ENCODE data around the gene IGSF9B.

Gene IGSF9B

GRCh38 chr11:133943950-133944698, 12.6 kb downstream of the IGSF9B start:
- TF ChIP-seq CTCF (IDR thresholded peaks at IDR 0.05): no peak

DNA sequence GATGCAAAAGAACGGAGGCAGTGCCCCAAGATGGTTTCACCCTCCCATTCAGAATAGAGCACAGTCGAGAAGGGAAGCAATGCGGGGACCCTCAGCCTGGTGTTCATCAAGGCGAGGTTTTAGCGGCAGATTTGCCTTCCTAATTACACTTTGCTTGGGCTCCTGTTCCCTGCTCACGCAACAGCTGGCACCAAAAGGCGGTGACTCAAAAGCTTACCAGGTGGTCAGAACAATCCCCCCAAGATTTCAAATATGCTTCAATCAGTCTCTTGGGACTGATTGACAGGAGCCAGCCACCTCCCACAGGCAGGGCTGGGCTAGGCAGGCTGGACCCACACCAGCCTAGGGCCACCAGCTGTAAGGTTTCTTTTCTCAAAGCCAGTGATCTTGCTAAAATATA, 14.2 kb downstream of the IGSF9B start:
- TF ChIP-seq CTCF (IDR thresholded peaks at IDR 0.05): no peak

DNA sequence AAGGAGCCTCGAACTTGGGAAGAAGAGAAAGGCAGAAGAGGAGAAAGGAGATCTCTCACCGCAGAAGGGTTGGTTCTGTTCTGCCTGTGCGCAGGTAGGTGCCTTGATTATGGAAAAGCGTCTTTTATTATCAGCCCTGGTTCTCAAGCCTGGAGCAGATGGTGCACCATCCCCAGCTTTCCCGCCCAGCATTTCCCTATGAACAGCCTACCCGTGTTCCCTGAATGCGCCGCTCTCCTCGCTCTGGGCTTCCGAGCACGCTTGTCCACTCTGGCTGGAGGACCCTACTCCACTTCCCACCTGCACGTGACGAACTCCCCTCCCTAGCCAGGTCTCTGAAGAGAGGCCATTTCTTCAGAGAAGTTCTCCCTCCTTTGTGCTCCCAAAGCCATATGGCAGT, 15.2 kb downstream of the IGSF9B start:
- TF ChIP-seq CTCF (IDR thresholded peaks at IDR 0.05): no peak

DNA sequence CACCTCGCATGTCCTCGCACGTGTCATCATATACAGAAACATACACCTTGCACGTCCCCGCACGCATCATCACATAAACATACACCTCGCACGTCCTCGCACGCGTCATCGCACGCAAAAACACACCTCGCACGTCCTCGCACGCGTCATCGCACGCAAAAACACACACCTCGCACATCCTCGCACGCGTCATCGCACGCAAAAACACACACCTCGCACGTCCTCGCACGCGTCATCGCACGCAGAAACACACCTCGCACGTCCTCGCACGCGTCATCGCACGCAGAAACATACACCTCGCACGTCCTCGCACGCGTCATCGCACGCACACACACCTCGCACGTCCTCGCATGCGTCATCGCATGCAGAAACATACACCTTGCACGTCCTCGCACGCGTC, 16.7 kb downstream of the IGSF9B start:
- no peak for TF ChIP-seq CTCF (IDR thresholded peaks at IDR 0.05)

GRCh38 chr11:133939558-133939957, 17.2 kb downstream of the IGSF9B start:
- TF ChIP-seq CTCF (IDR thresholded peaks at IDR 0.05): no peak

- no peak for TF ChIP-seq CTCF (IDR thresholded peaks at IDR 0.05)
Observed at GRCh38 chr11:133938166-133938565, 18.6 kb downstream of the IGSF9B start.

DNA sequence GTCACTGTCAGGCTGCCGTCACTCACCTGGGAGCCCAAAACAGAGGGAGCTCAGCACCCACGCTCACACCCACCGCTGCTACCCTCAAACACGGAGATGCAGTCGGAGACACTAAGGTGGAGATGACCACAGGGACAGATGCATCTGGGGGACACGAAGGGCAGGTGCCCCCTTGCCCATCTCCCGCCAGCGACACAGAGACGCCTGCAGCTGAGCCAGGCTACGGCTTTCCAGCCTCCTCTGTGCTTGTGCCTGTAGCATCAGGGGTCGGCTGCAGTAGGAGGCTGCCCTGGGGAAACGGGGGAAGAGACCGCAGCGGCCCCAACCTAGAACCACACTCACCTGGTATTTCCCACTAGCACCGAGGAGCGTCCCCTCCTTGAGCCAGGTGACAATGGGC, 19.3 kb downstream of the IGSF9B start:
- TF ChIP-seq CTCF (IDR thresholded peaks at IDR 0.05): no peak

GRCh38 chr11:133937015-133937414, 19.8 kb downstream of the IGSF9B start:
- TF ChIP-seq CTCF (IDR thresholded peaks at IDR 0.05): no peak

All from LNCAP (cell line).